AG09319 (cell line): ENCODE results near the gene SPTBN4.

ENCODE experiments used
- DNase-seq: peaks from one replicate; pipeline ENCODE4 v3.0.0-alpha.2; 2010; ENCODE audit warnings: low read depth; ENCODE audit errors: extremely low read depth
- TF ChIP-seq, protein P1 (sequence below): IDR thresholded peaks from 2 replicates; pipeline ENCODE4 v1.5.1; 2011; ENCODE audit warnings: low read depth, mild to moderate bottlenecking, inconsistent platforms, low read length, moderate library complexity

Gene SPTBN4

GRCh38 chr19:40464059-40465024 lies 2.5 kb upstream of the SPTBN4 start:
- DNase-seq = peak; percentile 76
- TF ChIP-seq, protein P1, sequence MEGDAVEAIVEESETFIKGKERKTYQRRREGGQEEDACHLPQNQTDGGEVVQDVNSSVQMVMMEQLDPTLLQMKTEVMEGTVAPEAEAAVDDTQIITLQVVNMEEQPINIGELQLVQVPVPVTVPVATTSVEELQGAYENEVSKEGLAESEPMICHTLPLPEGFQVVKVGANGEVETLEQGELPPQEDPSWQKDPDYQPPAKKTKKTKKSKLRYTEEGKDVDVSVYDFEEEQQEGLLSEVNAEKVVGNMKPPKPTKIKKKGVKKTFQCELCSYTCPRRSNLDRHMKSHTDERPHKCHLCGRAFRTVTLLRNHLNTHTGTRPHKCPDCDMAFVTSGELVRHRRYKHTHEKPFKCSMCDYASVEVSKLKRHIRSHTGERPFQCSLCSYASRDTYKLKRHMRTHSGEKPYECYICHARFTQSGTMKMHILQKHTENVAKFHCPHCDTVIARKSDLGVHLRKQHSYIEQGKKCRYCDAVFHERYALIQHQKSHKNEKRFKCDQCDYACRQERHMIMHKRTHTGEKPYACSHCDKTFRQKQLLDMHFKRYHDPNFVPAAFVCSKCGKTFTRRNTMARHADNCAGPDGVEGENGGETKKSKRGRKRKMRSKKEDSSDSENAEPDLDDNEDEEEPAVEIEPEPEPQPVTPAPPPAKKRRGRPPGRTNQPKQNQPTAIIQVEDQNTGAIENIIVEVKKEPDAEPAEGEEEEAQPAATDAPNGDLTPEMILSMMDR = peak; percentile 80

- TF ChIP-seq, protein P1 = no peak
- DNase-seq = peak; percentile 42
These were observed 1.7 kb upstream of the SPTBN4 start for GRCh38 chr19:40465025-40465556.

DNA sequence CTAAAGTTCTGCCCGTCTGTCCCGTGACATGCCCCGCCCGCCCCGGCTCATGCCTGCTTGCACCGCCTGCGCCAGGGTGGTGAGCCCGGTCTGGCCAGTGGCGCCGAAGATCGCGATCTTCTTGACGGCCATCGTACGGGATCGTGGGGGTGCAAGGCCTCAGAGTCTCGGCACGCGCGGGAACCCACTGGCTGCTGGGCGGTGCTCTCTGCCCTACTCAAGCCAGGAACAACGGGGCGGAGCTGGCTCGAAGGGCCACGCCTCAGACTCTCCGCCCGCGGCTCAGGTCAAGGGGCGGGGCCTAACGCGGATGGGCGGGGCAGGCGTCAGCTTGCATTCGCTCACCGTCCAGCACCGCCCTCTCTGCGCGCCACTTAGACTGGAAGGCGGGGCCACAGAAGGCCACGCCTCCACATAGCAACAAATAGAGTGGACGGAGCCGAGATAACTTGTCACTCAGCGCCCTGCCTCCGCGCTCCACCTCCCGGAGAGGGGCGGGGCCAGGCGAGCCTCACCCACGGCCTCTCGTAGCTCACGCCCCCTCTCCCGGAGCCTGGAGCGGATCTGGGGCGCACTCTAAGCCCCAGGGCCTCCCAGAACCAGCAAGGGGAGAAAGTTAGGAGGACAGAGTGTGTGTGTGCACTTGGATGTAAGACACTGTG lies 1.1 kb upstream of the SPTBN4 start, which contains the start of gene BLVRB:
TSS of gene BLVRB (minus strand) at position 189 of the 662 bp plus-strand sequence. CDS start at position 132, 57 bp downstream.
- DNase-seq = peak; percentile 99
- TF ChIP-seq, protein P1 = no peak

- no peak for DNase-seq
- TF ChIP-seq, protein P1 = no peak
These were observed 399 bp upstream of the SPTBN4 start for GRCh38 chr19:40466219-40466984.

GRCh38 chr19:40469011-40469410 lies 2.2 kb downstream of the SPTBN4 start:
- TF ChIP-seq, protein P1 = no peak
- no peak for DNase-seq

DNA sequence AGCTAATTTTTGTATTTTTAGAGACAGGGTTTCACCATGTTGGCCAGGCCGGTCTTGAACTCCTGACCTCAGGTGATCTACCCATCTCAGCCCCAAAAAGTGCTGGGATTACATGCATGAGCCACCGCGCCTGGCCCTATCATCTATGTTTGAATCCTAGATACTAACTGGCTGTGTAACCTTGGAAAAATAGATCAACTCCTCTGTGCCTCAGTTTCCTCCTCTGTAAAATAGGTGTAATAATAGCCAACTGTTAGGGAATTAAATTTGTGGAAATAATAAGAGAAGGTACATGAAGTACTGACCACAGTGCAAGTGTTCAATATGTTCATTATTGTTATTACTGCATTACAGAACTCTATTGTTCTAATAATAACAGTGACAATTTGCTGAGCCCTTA lies 4.3 kb downstream of the SPTBN4 start:
- no peak for DNase-seq
- TF ChIP-seq, protein P1 = no peak
